Epidermal melanocyte (primary cell): ENCODE data around the gene PTPRN2.

Experiments
- DNase-seq: peaks from one replicate; pipeline ENCODE4 v3.0.0; 2011; ENCODE audit warnings: low spot score; ENCODE audit not compliant: insufficient read length

PTPRN2 gene

GRCh38 chr7:158325530-158326381 is 261.9 kb downstream of the PTPRN2 start:
- no peak for DNase-seq

- DNase-seq = no peak
Measured at GRCh38 chr7:158324397-158325360, 262.9 kb downstream of the PTPRN2 start.

- DNase-seq = no peak
Measured at GRCh38 chr7:158323741-158324396, 263.8 kb downstream of the PTPRN2 start.

- DNase-seq = no peak
Measured at GRCh38 chr7:158322616-158323530, 264.8 kb downstream of the PTPRN2 start.

GRCh38 chr7:158321936-158322615 is 265.5 kb downstream of the PTPRN2 start:
- DNase-seq = no peak

GRCh38 chr7:158321056-158321700 is 266.4 kb downstream of the PTPRN2 start:
- DNase-seq = no peak

GRCh38 chr7:158320328-158320727 is 267.3 kb downstream of the PTPRN2 start:
- DNase-seq = no peak

- DNase-seq = no peak
Measured at GRCh38 chr7:158318511-158318913, 269.1 kb downstream of the PTPRN2 start.

GRCh38 chr7:158317238-158318205 is 270.1 kb downstream of the PTPRN2 start:
- DNase-seq = no peak

GRCh38 chr7:158316466-158317031 is 271.1 kb downstream of the PTPRN2 start:
- no peak for DNase-seq

- DNase-seq = no peak
Measured at GRCh38 chr7:158315881-158316280, 271.7 kb downstream of the PTPRN2 start.

- DNase-seq = no peak
Measured at GRCh38 chr7:158315326-158315725, 272.3 kb downstream of the PTPRN2 start.

- DNase-seq = no peak
Measured at GRCh38 chr7:158314394-158314793, 273.2 kb downstream of the PTPRN2 start.

GRCh38 chr7:158313931-158314330 is 273.7 kb downstream of the PTPRN2 start:
- no peak for DNase-seq

GRCh38 chr7:158312789-158313188 is 274.8 kb downstream of the PTPRN2 start:
- no peak for DNase-seq

GRCh38 chr7:158311791-158312190 is 275.8 kb downstream of the PTPRN2 start:
- DNase-seq = no peak

GRCh38 chr7:158310924-158311666 is 276.5 kb downstream of the PTPRN2 start:
- DNase-seq = no peak
